Raji (cell line): ENCODE results near the gene USP46.

Experiments used
- POLR2A ChIP-seq: IDR thresholded peaks from 2 replicates; pipeline ENCODE4 v1.6.1; 2011; ENCODE audit warnings: low read depth, low read length, control low read depth; ENCODE audit not compliant: insufficient read depth

The USP46 gene

GRCh38 chr4:52545099-52546069, 113.7 kb downstream of the USP46 start:
- no peak for TF ChIP-seq POLR2A
